Naive B cell (primary cell): Measurements from ENCODE around the gene SRSF2. TPM values are rescaled to one million over a fixed set of nuclear protein-coding genes. Genes with fewer than 3 reads are reported as not detected.

ENCODE experiments used
- ATAC-seq, 2 donors: fragments of 150-1000 bp; cut with Tn5 transposase; 2 replicates each; pipeline ENCODE4 v1.10.0; 2021; ENCODE audit warnings: low read depth in 2 of 2, mild to moderate bottlenecking in 2 of 2, moderate library complexity in 2 of 2
- DNase-seq: peaks from one replicate; pipeline ENCODE4 v3.0.0; 2022
- H3K27ac Mint-ChIP-seq, 6 donors: one replicate each; pipeline ENCODE4 v1.8.0; 2020 to 2022; ENCODE audit warnings: mild to moderate bottlenecking in 6 of 6, mixed read lengths in 6 of 6, moderate library complexity in 5 of 6, inconsistent platforms in 2 of 6
- H3K27me3 Mint-ChIP-seq, 3 donors: one replicate each; pipeline ENCODE4 v1.8.0; 2021 to 2022; ENCODE audit warnings: mixed read lengths in 3 of 3, mild to moderate bottlenecking in 1 of 3
- H3K36me3 Mint-ChIP-seq, 2 donors: one replicate each; pipeline ENCODE4 v1.8.0; 2020 to 2022; ENCODE audit warnings: mixed read lengths in 2 of 2, inconsistent platforms in 1 of 2, mild to moderate bottlenecking in 1 of 2
- H3K4me1 Mint-ChIP-seq, 3 donors: one replicate each; pipeline ENCODE4 v1.8.0; 2020 to 2022; ENCODE audit warnings: mixed read lengths in 3 of 3, inconsistent platforms in 1 of 3, mild to moderate bottlenecking in 1 of 3, moderate library complexity in 1 of 3
- H3K4me3 Mint-ChIP-seq, 8 donors: one replicate each; pipeline ENCODE4 v1.8.0; 2020 to 2022; ENCODE audit warnings: mild to moderate bottlenecking in 8 of 8, mixed read lengths in 8 of 8, moderate library complexity in 8 of 8, inconsistent platforms in 2 of 8
- H3K9me3 Mint-ChIP-seq, 7 donors: one replicate each; pipeline ENCODE4 v1.8.0; 2020 to 2022; ENCODE audit warnings: mixed read lengths in 7 of 7, mild to moderate bottlenecking in 5 of 7, inconsistent platforms in 2 of 7, moderate library complexity in 1 of 7
- polyA plus RNA-seq, 6 donors: library from polyadenylated mRNA; unstranded; fragments of 300-500 nt; fragmentation: Illumina TruSeq; gene quantifications; one replicate each; pipeline ENCODE4 v1.2.3, GENCODE V29; 2021; ENCODE audit warnings: low read depth in 6 of 6

Gene SRSF2
- polyA plus RNA-seq, 6 donors from 2014 or later = 70.5 to 144 (median 112) TPM

DNA sequence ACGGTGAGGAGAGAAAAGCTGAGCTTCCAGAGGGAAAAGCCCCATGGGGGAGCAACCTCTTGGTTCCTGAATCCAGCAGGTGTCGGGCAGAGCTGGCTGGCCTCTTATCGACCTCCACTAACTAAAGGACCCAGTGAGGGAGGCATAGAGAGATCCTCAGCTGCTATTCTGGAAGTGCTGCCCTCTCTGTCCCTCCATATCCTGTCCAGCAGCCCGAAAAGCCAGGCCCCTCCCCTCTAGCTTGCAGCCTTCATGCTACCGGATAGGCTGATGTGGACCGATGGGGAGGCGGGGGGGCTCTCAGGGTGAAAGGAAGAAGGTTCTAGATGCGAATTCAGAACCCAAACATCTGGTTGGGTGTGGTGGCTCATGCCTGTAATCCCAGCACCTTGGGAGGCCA is 51.3 kb downstream of the SRSF2 start:
- ATAC-seq = no peak
- DNase-seq = no peak
- H3K9me3 Mint-ChIP-seq = no peaks in the 10 kb centered on the region

DNA sequence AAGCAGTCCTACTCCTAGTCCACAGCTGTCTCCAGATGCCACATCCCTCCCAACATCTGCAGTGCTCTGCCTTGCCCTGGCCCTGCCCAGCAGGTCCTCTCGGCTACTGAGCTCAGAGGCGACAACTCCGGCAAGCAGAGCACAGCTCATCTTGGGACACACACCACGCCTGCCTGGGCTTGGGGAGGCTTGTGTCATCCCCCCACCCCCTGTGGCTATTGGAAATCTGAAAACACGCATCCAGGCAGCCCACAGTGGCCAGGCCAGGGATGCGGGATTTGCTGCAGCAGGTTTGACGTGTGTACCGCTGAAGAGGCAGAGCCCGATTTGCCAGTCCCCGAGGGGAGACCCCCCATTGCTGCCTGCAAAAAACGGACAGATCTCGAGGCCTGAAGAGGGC is 51.8 kb downstream of the SRSF2 start:
- no peaks in the 10 kb centered on the region for H3K36me3 Mint-ChIP-seq
- peaks cover 0 to 7% (median 0%) of the 10 kb centered on the region in 3 donors for H3K27me3 Mint-ChIP-seq
- ATAC-seq = no peak
- H3K9me3 Mint-ChIP-seq = no peaks in the 10 kb centered on the region
- H3K4me3 Mint-ChIP-seq = no peak overlapping the region
- no peak for DNase-seq
- H3K27ac Mint-ChIP-seq = no peak overlapping the region
- peaks cover 0 to 4% (median 0%) of the 10 kb centered on the region in 3 donors for H3K4me1 Mint-ChIP-seq

More for the DNA sequence above, 51.3 kb downstream of the SRSF2 start:
- H3K36me3 Mint-ChIP-seq = no peaks in the 10 kb centered on the region
- peaks cover 0 to 7% (median 0%) of the 10 kb centered on the region in 3 donors for H3K27me3 Mint-ChIP-seq
- H3K27ac Mint-ChIP-seq = no peak overlapping the region
- peaks cover 0 to 4% (median 0%) of the 10 kb centered on the region in 3 donors for H3K4me1 Mint-ChIP-seq
- no peak overlapping the region for H3K4me3 Mint-ChIP-seq

- Mint-ChIP-seq H3K27ac (no peak overlapping the region), H3K4me3 (no peak overlapping the region), H3K9me3 (no peaks in the 10 kb centered on the region), H3K4me1 (peaks cover 0 to 4% (median 0%) of the 10 kb centered on the region in 3 donors), H3K36me3 (no peaks in the 10 kb centered on the region), H3K27me3 (peaks cover 0 to 7% (median 0%) of the 10 kb centered on the region in 3 donors)
- DNase-seq (no peak), ATAC-seq (no peak)
Measured at GRCh38 chr17:76684756-76685155, 52.4 kb downstream of the SRSF2 start.

Other genes with a start within 250 kb of the SRSF2 start
- gene RHBDF2, start 235.9 kb downstream of the SRSF2 start, polyA plus RNA-seq = 100 to 1,000 TPM in 1 of 6 donors, 10 to 100 TPM in 5; 44.0 to 148 (median 51.7) TPM
- 1 to 10 TPM in 2 of 6 donors, under 1 TPM in 4; 0.21 to 2.4 (median 0.79) TPM for gene CYGB, start 199.6 kb downstream of the SRSF2 start, polyA plus RNA-seq
- 10 to 100 TPM; 21.6 to 54.4 (median 34.3) TPM for gene PRCD, start 197.3 kb downstream of the SRSF2 start, polyA plus RNA-seq
- gene ST6GALNAC2, start 151.5 kb downstream of the SRSF2 start, polyA plus RNA-seq = 1 to 10 TPM in 1 of 6 donors, under 1 TPM in 4, not detected in 1; 0.22 to 1.0 (median 0.48) TPM
- gene ST6GALNAC1, start 93.6 kb downstream of the SRSF2 start, polyA plus RNA-seq = not detected
- 1 to 10 TPM; 1.8 to 7.7 (median 3.5) TPM for gene MXRA7, start 26.4 kb downstream of the SRSF2 start, polyA plus RNA-seq
- gene JMJD6, start 10.7 kb downstream of the SRSF2 start, polyA plus RNA-seq = 10 to 100 TPM; 17.4 to 38.2 (median 20.0) TPM
- gene METTL23, start 10.5 kb downstream of the SRSF2 start, polyA plus RNA-seq = 100 to 1,000 TPM; 119 to 177 (median 143) TPM
- gene MFSD11, start 788 bp upstream of the SRSF2 start, polyA plus RNA-seq = 10 to 100 TPM; 18.3 to 39.2 (median 23.2) TPM
- gene MGAT5B, start 131.1 kb upstream of the SRSF2 start, polyA plus RNA-seq = not detected